Ascending aorta (tissue), 2 donors: Measurements from ENCODE around the gene L3HYPDH. TPM values are rescaled to one million over a fixed set of nuclear protein-coding genes. Genes with fewer than 3 reads are reported as not detected.
A peak's percentile ranks its signal among the peaks of the same experiment; 100 is the strongest.

Source experiments
- DNase-seq, 2 donors: peaks; one replicate each; pipeline ENCODE4 v3.0.0-alpha.2; 2019; ENCODE audit warnings: low spot score in 2 of 2
- H3K27ac ChIP-seq, 2 donors: fragments of 200-600 bp; sonication (generic); one replicate each; pipeline ENCODE4 v1.5.1; 2016 to 2017; ENCODE audit warnings: mild to moderate bottlenecking in 1 of 2
- H3K27me3 ChIP-seq: fragments of 200-600 bp; sonication (generic); one replicate; pipeline ENCODE4 v1.5.1; 2017
- H3K36me3 ChIP-seq, 2 donors: fragments of 200-600 bp; sonication (generic); one replicate each; pipeline ENCODE4 v1.5.1; 2016
- H3K4me1 ChIP-seq, 2 donors: fragments of 200-600 bp; sonication (generic); one replicate each; pipeline ENCODE4 v1.5.1; 2016 to 2017; ENCODE audit warnings: mild to moderate bottlenecking in 1 of 2
- H3K4me3 ChIP-seq, 2 donors: fragments of 200-600 bp; sonication (generic); one replicate each; pipeline ENCODE4 v1.5.1; 2016 to 2017; ENCODE audit warnings: mild to moderate bottlenecking in 1 of 2
- H3K9me3 ChIP-seq, 2 donors: fragments of 200-600 bp; sonication (generic); one replicate each; pipeline ENCODE4 v1.5.1; 2016
- CTCF ChIP-seq, 3 experiments: fragments of 200-600 bp in 2 of 3; fragments of 450-650 bp in 1 of 3; sonication (generic) in 2 of 3; IDR thresholded peaks; one replicate each; pipeline ENCODE4 v1.5.1; 2016 to 2019; ENCODE audit warnings: antibody characterized with exemption in 3 of 3, mild to moderate bottlenecking in 1 of 3, moderate library complexity in 1 of 3
- intact Hi-C: fragments of 100-400 bp; cut with DNase I; formaldehyde crosslinking; loops from one replicate; pipeline ENCODE4 v1.15.1; 2023
- total RNA-seq: library from RNA; depleted of rRNA; stranded (reverse); fragments of >200 nt; gene quantifications from one replicate; pipeline ENCODE4 v1.1.0, GENCODE V29; 2016

L3HYPDH gene
- total RNA-seq, 1 donor from 2014 or later: 35.0 TPM

GRCh38 chr14:59484639-59485175 lies 499 bp upstream of the L3HYPDH start:
- Histone ChIP-seq H3K9me3 (no peaks in the 10 kb centered on the region), H3K27me3 (no peaks in the 10 kb centered on the region), H3K36me3 (peaks cover 10 to 15% of the 10 kb centered on the region in 2 donors), H3K4me3 (peak overlapping the region; percentile 76 to 96), H3K27ac (peak overlapping the region; percentile 85 to 96), H3K4me1 (peaks cover 5 to 20% of the 10 kb centered on the region in 2 donors)
- no peak for DNase-seq
- intact Hi-C loops: loop anchor here (1.0 to 10.0 kb wide), 6 partner anchors 19 to 1800 kb away; partner anchors contain the start of genes DACT1, GPR135, PCNX4 and PPM1A
- no peak for TF ChIP-seq CTCF (IDR thresholded peaks at IDR 0.05)

GRCh38 chr14:59483363-59483762 lies 845 bp downstream of the L3HYPDH start:
- intact Hi-C loops: loop anchor here (5.0 to 10.0 kb wide), 4 partner anchors 609 to 1801 kb away; partner anchors contain the start of genes DACT1, PCNX4, PPM1A and TMEM30B
- peaks cover 5 to 20% of the 10 kb centered on the region in 2 donors for H3K4me1 ChIP-seq
- H3K27ac ChIP-seq: peak overlapping the region; percentile 85 to 96

GRCh38 chr14:59482541-59483331 lies 1.5 kb downstream of the L3HYPDH start:
- Histone ChIP-seq H3K27me3 (no peaks in the 10 kb centered on the region), H3K9me3 (no peaks in the 10 kb centered on the region), H3K4me1 (peaks cover 5 to 20% of the 10 kb centered on the region in 2 donors), H3K36me3 (peaks cover 0 to 3% of the 10 kb centered on the region in 2 donors), H3K27ac (peak overlapping the region; percentile 85 to 96), H3K4me3 (peak overlapping the region; percentile 76 to 96)
- TF ChIP-seq CTCF (IDR thresholded peaks at IDR 0.05): no peak
- peak in 1 of 2 donors; percentile 81 for DNase-seq
- intact Hi-C loops: loop anchor here (5.0 to 10.0 kb wide), 4 partner anchors 610 to 1802 kb away; partner anchors contain the start of genes DACT1, PCNX4, PPM1A and TMEM30B

More at GRCh38 chr14:59483363-59483762, 845 bp downstream of the L3HYPDH start:
- peak overlapping the region; percentile 76 to 96 for H3K4me3 ChIP-seq
- no peaks in the 10 kb centered on the region for H3K9me3 ChIP-seq
- no peak for DNase-seq
- no peaks in the 10 kb centered on the region for H3K27me3 ChIP-seq
- H3K36me3 ChIP-seq: peaks cover 0 to 4% of the 10 kb centered on the region in 2 donors
- no peak for TF ChIP-seq CTCF (IDR thresholded peaks at IDR 0.05)

- intact Hi-C loops: loop anchor here (5.0 to 10.0 kb wide), 4 partner anchors 610 to 1803 kb away; partner anchors contain the start of genes DACT1, PCNX4, PPM1A and TMEM30B
These were observed 2.2 kb downstream of the L3HYPDH start for GRCh38 chr14:59481871-59482540.

More at GRCh38 chr14:59481871-59482540, 2.2 kb downstream of the L3HYPDH start:
- Histone ChIP-seq H3K4me3 (peak overlapping the region; percentile 76 to 96), H3K9me3 (no peaks in the 10 kb centered on the region), H3K27ac (peak overlapping the region; percentile 85 to 96), H3K27me3 (no peaks in the 10 kb centered on the region), H3K36me3 (no peaks in the 10 kb centered on the region), H3K4me1 (peaks cover 5 to 20% of the 10 kb centered on the region in 2 donors)
- no peak for DNase-seq
- TF ChIP-seq CTCF (IDR thresholded peaks at IDR 0.05): no peak
